Gastrocnemius medialis (tissue), 4 donors: ENCODE measurements around the gene B3GLCT.

ENCODE experiments used
- POLR2A ChIP-seq, 2 donors: fragments of 450-650 bp; IDR thresholded peaks; one replicate each; pipeline ENCODE4 v1.6.1; 2017; ENCODE audit warnings: antibody characterized with exemption in 2 of 2, mild to moderate bottlenecking in 2 of 2, moderate library complexity in 2 of 2
- TF ChIP-seq, protein P1 (sequence below), 5 experiments: fragments of 450-650 bp in 3 of 5; fragments of 200-600 bp in 2 of 5; sonication (generic) in 2 of 5; IDR thresholded peaks in 4 of 5; conservative IDR thresholded peaks in 1 of 5; 1 replicate in 4 of 5; 2 replicates in 1 of 5; pipeline ENCODE4 v1.5.1; 2016 to 2019; ENCODE audit warnings: antibody characterized with exemption in 5 of 5, mild to moderate bottlenecking in 3 of 5, moderate library complexity in 3 of 5

DNA sequence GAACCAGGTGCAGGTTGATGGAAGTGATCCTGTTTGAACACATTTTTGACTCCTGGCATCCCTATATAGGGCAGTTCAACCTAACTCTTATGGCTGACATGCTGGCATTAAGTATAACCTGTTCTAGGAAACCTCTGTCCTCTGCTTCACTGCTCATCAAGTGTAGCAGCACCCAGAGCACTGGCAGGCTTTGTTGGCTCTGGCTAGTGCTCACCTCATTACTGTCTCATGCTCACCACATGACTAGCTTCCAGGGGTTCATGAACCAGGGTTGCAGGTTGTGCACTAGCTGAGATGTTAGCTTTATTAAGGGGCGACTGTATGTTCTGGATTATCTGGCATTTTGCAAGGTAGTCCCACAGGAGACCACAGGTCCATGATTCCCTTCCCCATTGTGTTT, 63.6 kb downstream of the B3GLCT start:
- TF ChIP-seq, protein P1, sequence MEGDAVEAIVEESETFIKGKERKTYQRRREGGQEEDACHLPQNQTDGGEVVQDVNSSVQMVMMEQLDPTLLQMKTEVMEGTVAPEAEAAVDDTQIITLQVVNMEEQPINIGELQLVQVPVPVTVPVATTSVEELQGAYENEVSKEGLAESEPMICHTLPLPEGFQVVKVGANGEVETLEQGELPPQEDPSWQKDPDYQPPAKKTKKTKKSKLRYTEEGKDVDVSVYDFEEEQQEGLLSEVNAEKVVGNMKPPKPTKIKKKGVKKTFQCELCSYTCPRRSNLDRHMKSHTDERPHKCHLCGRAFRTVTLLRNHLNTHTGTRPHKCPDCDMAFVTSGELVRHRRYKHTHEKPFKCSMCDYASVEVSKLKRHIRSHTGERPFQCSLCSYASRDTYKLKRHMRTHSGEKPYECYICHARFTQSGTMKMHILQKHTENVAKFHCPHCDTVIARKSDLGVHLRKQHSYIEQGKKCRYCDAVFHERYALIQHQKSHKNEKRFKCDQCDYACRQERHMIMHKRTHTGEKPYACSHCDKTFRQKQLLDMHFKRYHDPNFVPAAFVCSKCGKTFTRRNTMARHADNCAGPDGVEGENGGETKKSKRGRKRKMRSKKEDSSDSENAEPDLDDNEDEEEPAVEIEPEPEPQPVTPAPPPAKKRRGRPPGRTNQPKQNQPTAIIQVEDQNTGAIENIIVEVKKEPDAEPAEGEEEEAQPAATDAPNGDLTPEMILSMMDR (IDR thresholded peaks at IDR 0.05 in 4 of 5, conservative IDR thresholded peaks at IDR 0.05 in 1 of 5) = no peak
- TF ChIP-seq POLR2A (IDR thresholded peaks at IDR 0.05) = no peak
